Lower leg skin (tissue), 4 donors: ENCODE measurements around the gene ASIC3. TPM values are rescaled to one million over a fixed set of nuclear protein-coding genes. Genes with fewer than 3 reads are reported as not detected.

ENCODE experiments used
- DNase-seq, 2 donors: peaks; one replicate each; pipeline ENCODE4 v3.0.0-alpha.2; 2019; ENCODE audit warnings: low spot score in 2 of 2
- H3K4me3 ChIP-seq: fragments of 200-600 bp; sonication (generic); 2 replicates; pipeline ENCODE4 v1.5.1; 2017; ENCODE audit warnings: mild to moderate bottlenecking, low read depth; ENCODE audit not compliant: poor library complexity, severe bottlenecking
- POLR2A ChIP-seq, 2 donors: fragments of 450-650 bp; IDR thresholded peaks; one replicate each; pipeline ENCODE4 v1.6.1; 2016 to 2017; ENCODE audit warnings: antibody characterized with exemption in 2 of 2, mild to moderate bottlenecking in 1 of 2, moderate library complexity in 1 of 2
- WGBS, 2 donors: methylation state at CpG; one replicate each; pipeline ENCODE4 v1.1.5; 2018; 5-methylcytosine and 5-hydroxymethylcytosine counted together
- intact Hi-C: fragments of 100-400 bp; cut with DNase I; formaldehyde crosslinking; loops from one replicate; pipeline ENCODE4 v1.15.0; 2023; ENCODE audit warnings: low total_unique reads
- total RNA-seq, 4 donors: library from RNA; depleted of rRNA; stranded (reverse); fragments of >200 nt; gene quantifications; one replicate each; pipeline ENCODE4 v1.1.0, GENCODE V29; 2016
- TF ChIP-seq, protein P1 (sequence below), 3 donors: fragments of 450-650 bp; IDR thresholded peaks; one replicate each; pipeline ENCODE4 v1.5.1; 2016; ENCODE audit warnings: antibody characterized with exemption in 3 of 3, mild to moderate bottlenecking in 3 of 3, moderate library complexity in 2 of 3

The ASIC3 gene
- total RNA-seq, 4 donors from 2014 or later = 2.3 to 2.9 (median 2.5) TPM

- intact Hi-C loops = no loop called here
- 23 to 35% methylated on average over 30 to 50 of the region's 64 CpGs for WGBS, 2 donors
- no peak for DNase-seq
- no peak overlapping the region for H3K4me3 ChIP-seq
- TF ChIP-seq, protein P1, sequence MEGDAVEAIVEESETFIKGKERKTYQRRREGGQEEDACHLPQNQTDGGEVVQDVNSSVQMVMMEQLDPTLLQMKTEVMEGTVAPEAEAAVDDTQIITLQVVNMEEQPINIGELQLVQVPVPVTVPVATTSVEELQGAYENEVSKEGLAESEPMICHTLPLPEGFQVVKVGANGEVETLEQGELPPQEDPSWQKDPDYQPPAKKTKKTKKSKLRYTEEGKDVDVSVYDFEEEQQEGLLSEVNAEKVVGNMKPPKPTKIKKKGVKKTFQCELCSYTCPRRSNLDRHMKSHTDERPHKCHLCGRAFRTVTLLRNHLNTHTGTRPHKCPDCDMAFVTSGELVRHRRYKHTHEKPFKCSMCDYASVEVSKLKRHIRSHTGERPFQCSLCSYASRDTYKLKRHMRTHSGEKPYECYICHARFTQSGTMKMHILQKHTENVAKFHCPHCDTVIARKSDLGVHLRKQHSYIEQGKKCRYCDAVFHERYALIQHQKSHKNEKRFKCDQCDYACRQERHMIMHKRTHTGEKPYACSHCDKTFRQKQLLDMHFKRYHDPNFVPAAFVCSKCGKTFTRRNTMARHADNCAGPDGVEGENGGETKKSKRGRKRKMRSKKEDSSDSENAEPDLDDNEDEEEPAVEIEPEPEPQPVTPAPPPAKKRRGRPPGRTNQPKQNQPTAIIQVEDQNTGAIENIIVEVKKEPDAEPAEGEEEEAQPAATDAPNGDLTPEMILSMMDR (IDR thresholded peaks at IDR 0.05) = no peak
- TF ChIP-seq POLR2A (IDR thresholded peaks at IDR 0.05) = no peak
These were observed 33.1 kb downstream of the ASIC3 start for GRCh38 chr7:151081170-151082101.

- WGBS, 2 donors = 45 to 46% methylated on average over 34 to 37 of the region's 42 CpGs
- TF ChIP-seq, protein P1 (IDR thresholded peaks at IDR 0.05) = no peak
- TF ChIP-seq POLR2A (IDR thresholded peaks at IDR 0.05) = no peak
- no peak for DNase-seq
- H3K4me3 ChIP-seq = peak overlapping the region; percentile 85
- intact Hi-C loops = no loop called here
These were observed 34.1 kb downstream of the ASIC3 start for GRCh38 chr7:151082141-151083070.

- TF ChIP-seq POLR2A (IDR thresholded peaks at IDR 0.05) = no peak
- TF ChIP-seq, protein P1 (IDR thresholded peaks at IDR 0.05) = no peak
- intact Hi-C loops = no loop called here
- peak; percentile 73 to 97 for DNase-seq
- WGBS, 2 donors = 0 to 1% methylated on average over 35 to 62 of the region's 69 CpGs
- peak within 1 kb of the TSS; percentile 85 for H3K4me3 ChIP-seq
These were observed 34.9 kb downstream of the ASIC3 start, which contains the start of gene TMUB1 for GRCh38 chr7:151083071-151083823. TMUB1 (minus strand) TSS chr7:151083493; CDS start chr7:151082563, 930 bp downstream.

GRCh38 chr7:151083824-151084160, 35.5 kb downstream of the ASIC3 start:
- WGBS, 2 donors = 31 to 33% methylated on average over 3 of the region's 3 CpGs
- no peak for DNase-seq
- TF ChIP-seq POLR2A (IDR thresholded peaks at IDR 0.05) = no peak
- intact Hi-C loops = no loop called here
- no peak overlapping the region for H3K4me3 ChIP-seq

- WGBS, 2 donors = 36 to 42% methylated on average over 5 of the region's 5 CpGs
- DNase-seq = no peak
- intact Hi-C loops = no loop called here
- no peak overlapping the region for H3K4me3 ChIP-seq
- TF ChIP-seq, protein P1 (IDR thresholded peaks at IDR 0.05) = no peak
- no peak for TF ChIP-seq POLR2A (IDR thresholded peaks at IDR 0.05)
These were observed 37.0 kb downstream of the ASIC3 start for GRCh38 chr7:151085329-151085690.
